Measurements from ENCODE around the gene TSPAN7. TPM values are rescaled to one million over a fixed set of nuclear protein-coding genes. Genes with fewer than 3 reads are reported as not detected.
A peak's percentile ranks its signal among the peaks of the same experiment; 100 is the strongest.

Gene TSPAN7
- total and polyA plus RNA-seq, 2 donors (not counting 1 experiment from before 2014, with no cell fraction given): 0.03 TPM; not detected in 1

DNA sequence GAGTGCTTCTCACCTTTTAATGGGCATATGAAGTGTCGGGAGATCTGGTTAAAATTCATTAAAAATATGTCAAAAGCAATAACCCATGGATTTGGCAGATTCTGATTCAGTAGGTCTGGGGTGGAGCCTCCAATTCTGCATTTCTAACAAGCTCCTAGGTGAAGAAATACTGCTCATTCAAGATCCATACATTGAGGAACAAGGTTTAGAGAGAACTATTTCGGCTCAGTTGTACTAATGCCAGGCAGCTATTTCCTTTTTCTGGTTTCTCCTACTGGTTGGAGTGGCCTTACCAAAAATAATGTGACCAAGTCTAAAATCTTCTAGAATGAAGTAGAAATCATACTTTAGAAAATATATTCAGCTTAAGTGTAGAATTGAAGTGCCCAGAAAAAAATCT lies 117.5 kb downstream of the TSPAN7 start:
- DNase-seq (ENCODE audit: low read depth in 2 of 2): no peak
- no peak overlapping the region for H3K4me2 ChIP-seq (ENCODE audit: extremely low read depth, insufficient read depth, low read length)
- no peaks in the 10 kb centered on the region for H3K36me3 ChIP-seq (ENCODE audit: control insufficient read depth, insufficient read depth, low read length)
- no peak overlapping the region for H3K4me3 ChIP-seq (replicated peaks in 1 of 4; ENCODE audit: control extremely low read depth in 1 of 4, insufficient read depth in 1 of 4, low read depth in 3 of 4, low read length in 4 of 4)
- H3K79me2 ChIP-seq (ENCODE audit: control insufficient read depth, insufficient read depth, low read length): no peaks in the 10 kb centered on the region
- TF ChIP-seq, protein P1, sequence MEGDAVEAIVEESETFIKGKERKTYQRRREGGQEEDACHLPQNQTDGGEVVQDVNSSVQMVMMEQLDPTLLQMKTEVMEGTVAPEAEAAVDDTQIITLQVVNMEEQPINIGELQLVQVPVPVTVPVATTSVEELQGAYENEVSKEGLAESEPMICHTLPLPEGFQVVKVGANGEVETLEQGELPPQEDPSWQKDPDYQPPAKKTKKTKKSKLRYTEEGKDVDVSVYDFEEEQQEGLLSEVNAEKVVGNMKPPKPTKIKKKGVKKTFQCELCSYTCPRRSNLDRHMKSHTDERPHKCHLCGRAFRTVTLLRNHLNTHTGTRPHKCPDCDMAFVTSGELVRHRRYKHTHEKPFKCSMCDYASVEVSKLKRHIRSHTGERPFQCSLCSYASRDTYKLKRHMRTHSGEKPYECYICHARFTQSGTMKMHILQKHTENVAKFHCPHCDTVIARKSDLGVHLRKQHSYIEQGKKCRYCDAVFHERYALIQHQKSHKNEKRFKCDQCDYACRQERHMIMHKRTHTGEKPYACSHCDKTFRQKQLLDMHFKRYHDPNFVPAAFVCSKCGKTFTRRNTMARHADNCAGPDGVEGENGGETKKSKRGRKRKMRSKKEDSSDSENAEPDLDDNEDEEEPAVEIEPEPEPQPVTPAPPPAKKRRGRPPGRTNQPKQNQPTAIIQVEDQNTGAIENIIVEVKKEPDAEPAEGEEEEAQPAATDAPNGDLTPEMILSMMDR (conservative IDR thresholded peaks at IDR 0.05 in 1 of 2, IDR thresholded peaks at IDR 0.05 in 1 of 2; ENCODE audit: low read depth in 1 of 2, low read length in 2 of 2): no peak
- TF ChIP-seq EZH2 (IDR thresholded peaks at IDR 0.05; ENCODE audit: low read length, missing control alignments): no peak
- no peaks in the 10 kb centered on the region for H4K20me1 ChIP-seq (ENCODE audit: control insufficient read depth, extremely low read depth, insufficient read depth, low read length)
- H2AFZ ChIP-seq (ENCODE audit: low read length): no peak overlapping the region
- no peak overlapping the region for H3K9ac ChIP-seq (ENCODE audit: insufficient read depth, low read length)
- no peak overlapping the region for H3K27ac ChIP-seq (ENCODE audit: insufficient read depth, low read length)
- H3K9me3 ChIP-seq (ENCODE audit: control insufficient read depth, insufficient read depth, low read depth, low read length): no peaks in the 10 kb centered on the region
- H3K27me3 ChIP-seq (ENCODE audit: control insufficient read depth, insufficient read depth, low read length): peaks cover 3% of the 10 kb centered on the region
- no peaks in the 10 kb centered on the region for H3K4me1 ChIP-seq (ENCODE audit: control insufficient read depth, extremely low read depth, insufficient read depth, low read length)

DNA sequence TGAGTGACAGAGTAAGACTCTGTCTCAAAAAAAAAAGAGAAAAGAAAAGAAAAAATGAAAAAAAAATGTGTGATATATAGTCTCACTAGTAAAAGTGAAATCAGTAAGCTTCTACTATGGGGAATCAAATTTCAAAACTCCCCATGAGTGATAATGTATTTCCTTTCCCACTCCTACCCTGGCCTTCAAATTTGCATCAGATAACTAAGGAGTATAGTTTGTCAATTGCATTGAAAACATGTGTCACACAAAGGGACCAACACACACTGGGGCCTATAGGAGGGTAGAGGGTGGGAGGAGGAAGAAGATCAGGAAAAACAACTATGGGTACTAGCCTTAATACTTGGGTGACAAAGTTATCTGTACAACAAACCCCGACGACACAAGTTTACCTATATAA lies 118.4 kb downstream of the TSPAN7 start:
- H3K9ac ChIP-seq (ENCODE audit: insufficient read depth, low read length): no peak overlapping the region
- H4K20me1 ChIP-seq (ENCODE audit: control insufficient read depth, extremely low read depth, insufficient read depth, low read length): no peaks in the 10 kb centered on the region
- TF ChIP-seq, protein P1 (conservative IDR thresholded peaks at IDR 0.05 in 1 of 2, IDR thresholded peaks at IDR 0.05 in 1 of 2; ENCODE audit: low read depth in 1 of 2, low read length in 2 of 2): no peak
- TF ChIP-seq EZH2 (IDR thresholded peaks at IDR 0.05; ENCODE audit: low read length, missing control alignments): no peak
- no peaks in the 10 kb centered on the region for H3K36me3 ChIP-seq (ENCODE audit: control insufficient read depth, insufficient read depth, low read length)
- H3K27me3 ChIP-seq (ENCODE audit: control insufficient read depth, insufficient read depth, low read length): peaks cover 3% of the 10 kb centered on the region
- no peak overlapping the region for H2AFZ ChIP-seq (ENCODE audit: low read length)
- H3K79me2 ChIP-seq (ENCODE audit: control insufficient read depth, insufficient read depth, low read length): no peaks in the 10 kb centered on the region
- H3K4me2 ChIP-seq (ENCODE audit: extremely low read depth, insufficient read depth, low read length): no peak overlapping the region
- H3K4me3 ChIP-seq (replicated peaks in 1 of 4; ENCODE audit: control extremely low read depth in 1 of 4, insufficient read depth in 1 of 4, low read depth in 3 of 4, low read length in 4 of 4): no peak overlapping the region
- H3K9me3 ChIP-seq (ENCODE audit: control insufficient read depth, insufficient read depth, low read depth, low read length): no peaks in the 10 kb centered on the region
- no peak overlapping the region for H3K27ac ChIP-seq (ENCODE audit: insufficient read depth, low read length)
- H3K4me1 ChIP-seq (ENCODE audit: control insufficient read depth, extremely low read depth, insufficient read depth, low read length): no peaks in the 10 kb centered on the region
- no peak for DNase-seq (ENCODE audit: low read depth in 2 of 2)

DNA sequence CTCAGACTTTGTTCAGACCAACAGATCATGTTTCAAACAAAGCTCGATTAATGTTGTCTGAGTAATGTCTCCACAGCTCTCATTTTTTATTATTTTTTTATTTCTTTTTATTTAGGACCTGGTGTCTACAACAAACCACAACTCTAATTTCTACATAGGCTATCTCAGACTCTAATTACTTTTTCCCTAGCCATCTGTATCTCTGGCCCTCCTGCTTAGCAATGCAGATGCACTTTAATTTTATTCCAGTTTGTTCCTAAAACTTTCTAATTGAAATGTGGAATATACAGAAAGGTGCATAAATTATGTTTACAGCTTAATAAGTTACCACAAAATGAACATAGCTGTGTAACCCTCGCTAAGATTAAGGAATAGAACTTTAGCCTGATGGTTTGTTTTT lies 120.8 kb downstream of the TSPAN7 start:
- no peak overlapping the region for H3K4me2 ChIP-seq (ENCODE audit: extremely low read depth, insufficient read depth, low read length)
- no peaks in the 10 kb centered on the region for H3K4me1 ChIP-seq (ENCODE audit: control insufficient read depth, extremely low read depth, insufficient read depth, low read length)
- H4K20me1 ChIP-seq (ENCODE audit: control insufficient read depth, extremely low read depth, insufficient read depth, low read length): no peaks in the 10 kb centered on the region
- H3K4me3 ChIP-seq (replicated peaks in 1 of 4; ENCODE audit: control extremely low read depth in 1 of 4, insufficient read depth in 1 of 4, low read depth in 3 of 4, low read length in 4 of 4): no peak overlapping the region
- no peaks in the 10 kb centered on the region for H3K79me2 ChIP-seq (ENCODE audit: control insufficient read depth, insufficient read depth, low read length)
- no peaks in the 10 kb centered on the region for H3K36me3 ChIP-seq (ENCODE audit: control insufficient read depth, insufficient read depth, low read length)
- no peak overlapping the region for H3K9ac ChIP-seq (ENCODE audit: insufficient read depth, low read length)
- H2AFZ ChIP-seq (ENCODE audit: low read length): no peak overlapping the region
- H3K9me3 ChIP-seq (ENCODE audit: control insufficient read depth, insufficient read depth, low read depth, low read length): no peaks in the 10 kb centered on the region
- H3K27me3 ChIP-seq (ENCODE audit: control insufficient read depth, insufficient read depth, low read length): peaks cover 3% of the 10 kb centered on the region
- peak in 1 of 2 donors; percentile 27 for DNase-seq (ENCODE audit: low read depth in 2 of 2)
- TF ChIP-seq, protein P1 (conservative IDR thresholded peaks at IDR 0.05 in 1 of 2, IDR thresholded peaks at IDR 0.05 in 1 of 2; ENCODE audit: low read depth in 1 of 2, low read length in 2 of 2): no peak
- TF ChIP-seq EZH2 (IDR thresholded peaks at IDR 0.05; ENCODE audit: low read length, missing control alignments): no peak
- no peak overlapping the region for H3K27ac ChIP-seq (ENCODE audit: insufficient read depth, low read length)
